Loucy (cell line): Measurements from ENCODE around the gene CUEDC1.

ENCODE experiments used
- H2AFZ ChIP-seq: fragments of 200-600 bp; sonication (generic); 2 replicates; pipeline ENCODE4 v1.6.0; 2016; ENCODE audit warnings: antibody characterized with exemption, mild to moderate bottlenecking, low read length, moderate library complexity
- H3F3A ChIP-seq: fragments of 200-600 bp; 2 replicates; pipeline ENCODE4 v1.6.0; 2016; ENCODE audit warnings: antibody characterized with exemption, low read depth, mild to moderate bottlenecking
- H3K27me3 ChIP-seq: fragments of 200-600 bp; sonication (generic); 2 replicates; pipeline ENCODE4 v1.6.1; 2014; ENCODE audit warnings: low read length, mild to moderate bottlenecking; ENCODE audit not compliant: insufficient read depth, poor library complexity, severe bottlenecking
- H3K36me3 ChIP-seq: fragments of 200-600 bp; sonication (generic); 2 replicates; pipeline ENCODE4 v1.6.1; 2016; ENCODE audit warnings: low read length; ENCODE audit not compliant: insufficient read depth
- H3K4me1 ChIP-seq: fragments of 200-600 bp; sonication (generic); 2 replicates; pipeline ENCODE4 v1.5.1; 2014; ENCODE audit warnings: low read length, mild to moderate bottlenecking; ENCODE audit not compliant: insufficient read depth, poor library complexity, severe bottlenecking
- H3K4me2 ChIP-seq: fragments of 200-600 bp; sonication (generic); 2 replicates; pipeline ENCODE4 v1.6.0; 2014; ENCODE audit warnings: antibody characterized with exemption, low read length, low read depth, mild to moderate bottlenecking; ENCODE audit not compliant: poor library complexity, severe bottlenecking
- H3K4me3 ChIP-seq: fragments of 200-600 bp; sonication (generic); 2 replicates; pipeline ENCODE4 v1.5.1; 2014; ENCODE audit warnings: low read length, mild to moderate bottlenecking, mixed read lengths; ENCODE audit not compliant: poor library complexity, severe bottlenecking
- H3K79me2 ChIP-seq: fragments of 200-600 bp; sonication (generic); 2 replicates; pipeline ENCODE4 v1.6.1; 2014; ENCODE audit warnings: low read length; ENCODE audit not compliant: insufficient read depth
- H3K9ac ChIP-seq: fragments of 200-600 bp; sonication (generic); 2 replicates; pipeline ENCODE4 v1.6.0; 2014; ENCODE audit warnings: mild to moderate bottlenecking, low read depth, low read length, moderate library complexity; ENCODE audit not compliant: poor library complexity, severe bottlenecking
- H3K9me2 ChIP-seq: fragments of 200-600 bp; sonication (generic); replicated peaks from 2 replicates; pipeline ENCODE4 v1.6.1; 2016; ENCODE audit warnings: low read depth, low read length, mixed read lengths
- H3K9me3 ChIP-seq: fragments of 200-600 bp; sonication (generic); 2 replicates; pipeline ENCODE4 v1.6.1; 2014; ENCODE audit warnings: mild to moderate bottlenecking, antibody characterized with exemption, low read length, low read depth; ENCODE audit not compliant: insufficient read depth
- H4K20me1 ChIP-seq: fragments of 200-600 bp; sonication (generic); 2 replicates; pipeline ENCODE4 v1.6.0; 2014; ENCODE audit warnings: antibody characterized with exemption, low read length, mild to moderate bottlenecking; ENCODE audit not compliant: insufficient read depth, poor library complexity, severe bottlenecking
- EZH2phosphoT487 ChIP-seq: fragments of 200-600 bp; IDR thresholded peaks from 2 replicates; pipeline ENCODE4 v1.6.1; 2018; ENCODE audit warnings: antibody characterized with exemption, mild to moderate bottlenecking, moderate library complexity, borderline replicate concordance
- TF ChIP-seq, protein P1 (sequence below): fragments of 200-600 bp; sonication (generic); conservative IDR thresholded peaks from 2 replicates; pipeline ENCODE4 v1.5.1; 2014; ENCODE audit warnings: mild to moderate bottlenecking, antibody characterized with exemption, low read length

The CUEDC1 gene

DNA sequence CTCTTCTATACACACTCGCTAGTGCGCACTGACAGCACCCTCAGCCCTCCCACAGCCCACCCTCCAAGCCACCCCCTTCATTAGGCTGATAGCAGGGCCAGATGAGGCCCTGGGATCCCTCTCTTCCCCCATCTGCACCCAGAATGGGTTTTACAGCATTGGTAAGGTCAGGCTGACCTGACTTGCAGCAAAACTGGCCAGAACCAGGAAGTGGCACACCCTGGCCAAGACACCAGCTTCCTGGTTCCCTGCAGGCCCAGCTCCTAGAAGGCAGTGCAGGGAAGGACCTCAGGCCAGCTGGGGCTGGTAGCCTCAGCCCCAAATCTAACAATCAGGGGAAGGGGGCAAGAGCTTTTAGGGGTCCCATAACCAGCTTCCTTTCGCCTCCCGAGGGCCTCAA is 55.4 kb downstream of the CUEDC1 start:
- peak overlapping the region; percentile 61 for H3K9ac ChIP-seq

DNA sequence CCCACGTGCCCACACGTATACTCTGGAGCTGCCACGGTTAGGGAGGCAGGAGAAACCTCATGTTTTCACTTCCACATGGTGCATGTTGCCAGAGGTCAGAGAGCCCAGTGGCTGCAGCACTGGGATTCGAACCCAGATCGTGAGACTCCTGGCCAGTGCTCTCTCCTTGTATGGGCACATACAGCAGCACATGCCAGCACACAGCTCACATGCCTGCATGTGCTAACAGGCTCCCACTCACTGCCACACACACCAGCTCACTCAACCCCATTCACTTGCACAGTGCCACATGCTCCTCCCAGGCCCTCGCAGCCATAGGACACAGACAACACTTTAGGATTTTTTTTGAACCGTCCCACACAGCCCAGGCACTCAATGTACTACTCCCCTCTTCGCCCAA is 55.8 kb downstream of the CUEDC1 start:
- Histone ChIP-seq H3K36me3 (no peaks in the 10 kb centered on the region), H3K27me3 (no peaks in the 10 kb centered on the region), H4K20me1 (no peaks in the 10 kb centered on the region), H3K9me2 (no peaks in the 10 kb centered on the region), H3K79me2 (no peaks in the 10 kb centered on the region), H3K4me3 (no peak overlapping the region), H3K9ac (peak overlapping the region; percentile 61), H3K4me2 (peak overlapping the region; percentile 39), H3K4me1 (peaks cover 38% of the 10 kb centered on the region), H2AFZ (peak overlapping the region; percentile 76), H3F3A (no peaks in the 10 kb centered on the region), H3K9me3 (no peaks in the 10 kb centered on the region)
- no peak for TF ChIP-seq EZH2phosphoT487
- TF ChIP-seq, protein P1, sequence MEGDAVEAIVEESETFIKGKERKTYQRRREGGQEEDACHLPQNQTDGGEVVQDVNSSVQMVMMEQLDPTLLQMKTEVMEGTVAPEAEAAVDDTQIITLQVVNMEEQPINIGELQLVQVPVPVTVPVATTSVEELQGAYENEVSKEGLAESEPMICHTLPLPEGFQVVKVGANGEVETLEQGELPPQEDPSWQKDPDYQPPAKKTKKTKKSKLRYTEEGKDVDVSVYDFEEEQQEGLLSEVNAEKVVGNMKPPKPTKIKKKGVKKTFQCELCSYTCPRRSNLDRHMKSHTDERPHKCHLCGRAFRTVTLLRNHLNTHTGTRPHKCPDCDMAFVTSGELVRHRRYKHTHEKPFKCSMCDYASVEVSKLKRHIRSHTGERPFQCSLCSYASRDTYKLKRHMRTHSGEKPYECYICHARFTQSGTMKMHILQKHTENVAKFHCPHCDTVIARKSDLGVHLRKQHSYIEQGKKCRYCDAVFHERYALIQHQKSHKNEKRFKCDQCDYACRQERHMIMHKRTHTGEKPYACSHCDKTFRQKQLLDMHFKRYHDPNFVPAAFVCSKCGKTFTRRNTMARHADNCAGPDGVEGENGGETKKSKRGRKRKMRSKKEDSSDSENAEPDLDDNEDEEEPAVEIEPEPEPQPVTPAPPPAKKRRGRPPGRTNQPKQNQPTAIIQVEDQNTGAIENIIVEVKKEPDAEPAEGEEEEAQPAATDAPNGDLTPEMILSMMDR, result no peak

More for the DNA sequence above, 55.4 kb downstream of the CUEDC1 start:
- H3K36me3 ChIP-seq, result no peaks in the 10 kb centered on the region
- no peaks in the 10 kb centered on the region for H3K9me3 ChIP-seq
- TF ChIP-seq, protein P1, result no peak
- TF ChIP-seq EZH2phosphoT487, result no peak
- peak overlapping the region; percentile 39 for H3K4me2 ChIP-seq
- H3K4me3 ChIP-seq, result no peak overlapping the region
- H3K27me3 ChIP-seq, result no peaks in the 10 kb centered on the region
- no peaks in the 10 kb centered on the region for H3K79me2 ChIP-seq
- no peaks in the 10 kb centered on the region for H3K9me2 ChIP-seq
- H2AFZ ChIP-seq, result peak overlapping the region; percentile 76
- no peaks in the 10 kb centered on the region for H3F3A ChIP-seq
- H3K4me1 ChIP-seq, result peaks cover 43% of the 10 kb centered on the region
- H4K20me1 ChIP-seq, result no peaks in the 10 kb centered on the region

DNA sequence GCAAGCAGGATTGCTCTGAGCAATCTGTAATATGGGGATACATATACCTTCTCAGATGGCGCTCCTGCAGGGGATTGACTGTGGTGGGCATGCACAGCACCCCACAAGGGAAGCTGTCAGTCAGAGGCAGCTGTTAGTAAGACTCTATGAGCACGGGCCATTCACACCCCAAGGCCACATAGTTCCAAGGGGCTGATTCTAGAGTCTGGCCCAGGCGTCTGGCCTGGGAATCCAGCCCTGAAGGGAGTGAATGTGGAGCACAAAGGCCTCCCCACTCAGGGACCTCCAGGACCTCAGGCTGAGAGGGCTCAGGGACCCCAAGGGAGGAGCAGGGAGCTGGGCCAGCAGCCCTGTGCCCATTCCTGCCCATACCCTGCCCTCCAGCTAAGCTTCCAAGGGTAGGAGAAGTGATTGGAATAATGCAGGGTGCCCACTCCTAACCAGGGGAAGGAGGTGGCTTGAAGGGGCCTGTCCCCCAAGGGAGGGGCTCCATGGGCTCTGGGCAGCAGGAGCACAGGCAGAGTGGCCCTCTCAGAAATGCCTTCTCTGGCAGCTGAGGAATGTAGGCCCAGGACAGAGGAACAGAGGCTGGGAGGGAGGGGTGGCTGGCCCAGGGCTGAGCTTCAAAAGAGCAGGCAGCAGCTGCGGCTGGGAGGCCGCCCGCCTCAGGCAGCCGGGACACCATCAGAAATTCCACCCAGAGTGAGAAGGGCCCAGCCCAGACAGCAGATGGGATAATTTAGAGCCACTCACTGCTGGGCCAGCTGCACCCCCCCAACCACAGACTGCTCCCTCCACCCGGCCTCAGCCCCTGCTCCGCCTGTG is 56.5 kb downstream of the CUEDC1 start:
- Histone ChIP-seq H3F3A (no peaks in the 10 kb centered on the region), H4K20me1 (no peaks in the 10 kb centered on the region), H3K4me2 (no peak overlapping the region), H3K9me2 (no peaks in the 10 kb centered on the region), H2AFZ (no peak overlapping the region), H3K4me3 (no peak overlapping the region), H3K4me1 (peaks cover 32% of the 10 kb centered on the region), H3K79me2 (no peaks in the 10 kb centered on the region), H3K9me3 (no peaks in the 10 kb centered on the region), H3K27me3 (no peaks in the 10 kb centered on the region), H3K9ac (no peak overlapping the region), H3K36me3 (no peaks in the 10 kb centered on the region)
- TF ChIP-seq EZH2phosphoT487, result no peak
- TF ChIP-seq, protein P1, result no peak
